Astrocyte of the hippocampus (primary cell): Measurements from ENCODE around the gene CDH23.
"Not testable (repeated sequence)": the region's sequence is repeated elsewhere in the genome, so short reads cannot be mapped to it uniquely, and the experiment has no call there.

Experiments
- DNase-seq: peaks from one replicate; pipeline ENCODE4 v3.0.0; 2011; ENCODE audit warnings: low read depth, low spot score

CDH23 gene

DNA sequence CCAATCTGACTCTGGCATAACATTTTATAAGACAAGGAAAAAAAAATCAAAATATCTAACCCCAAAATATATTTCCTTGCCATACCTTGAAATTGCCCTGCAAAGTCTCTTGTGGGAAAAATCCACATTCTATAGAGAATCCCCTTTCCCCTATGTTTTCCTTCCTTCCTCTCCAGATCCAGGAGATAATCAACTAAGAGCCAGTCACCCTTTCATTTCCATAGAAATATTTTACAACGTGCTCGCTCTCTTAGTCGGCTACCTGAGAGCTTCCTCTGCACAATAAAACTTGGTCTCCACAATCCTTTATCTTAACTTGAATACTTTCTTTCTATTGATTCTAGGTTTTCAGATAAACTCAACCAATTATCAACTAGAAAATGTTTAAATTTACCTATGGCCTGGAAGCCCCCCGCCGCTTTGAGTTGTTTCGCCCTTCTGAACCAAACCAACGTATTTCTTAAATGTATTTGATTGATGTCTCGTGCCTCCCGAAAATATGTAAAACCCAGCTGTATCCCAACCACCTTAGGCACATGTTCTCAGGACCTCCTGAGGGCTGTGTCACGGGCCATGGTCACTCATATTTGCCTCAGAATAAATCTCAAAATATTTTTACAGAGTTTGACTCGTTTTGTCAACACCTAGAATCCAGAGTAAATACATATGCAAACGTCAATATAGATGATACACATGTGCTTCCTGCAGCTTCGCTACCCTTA lies 453.5 kb downstream of the CDH23 start:
- no peak for DNase-seq

DNA sequence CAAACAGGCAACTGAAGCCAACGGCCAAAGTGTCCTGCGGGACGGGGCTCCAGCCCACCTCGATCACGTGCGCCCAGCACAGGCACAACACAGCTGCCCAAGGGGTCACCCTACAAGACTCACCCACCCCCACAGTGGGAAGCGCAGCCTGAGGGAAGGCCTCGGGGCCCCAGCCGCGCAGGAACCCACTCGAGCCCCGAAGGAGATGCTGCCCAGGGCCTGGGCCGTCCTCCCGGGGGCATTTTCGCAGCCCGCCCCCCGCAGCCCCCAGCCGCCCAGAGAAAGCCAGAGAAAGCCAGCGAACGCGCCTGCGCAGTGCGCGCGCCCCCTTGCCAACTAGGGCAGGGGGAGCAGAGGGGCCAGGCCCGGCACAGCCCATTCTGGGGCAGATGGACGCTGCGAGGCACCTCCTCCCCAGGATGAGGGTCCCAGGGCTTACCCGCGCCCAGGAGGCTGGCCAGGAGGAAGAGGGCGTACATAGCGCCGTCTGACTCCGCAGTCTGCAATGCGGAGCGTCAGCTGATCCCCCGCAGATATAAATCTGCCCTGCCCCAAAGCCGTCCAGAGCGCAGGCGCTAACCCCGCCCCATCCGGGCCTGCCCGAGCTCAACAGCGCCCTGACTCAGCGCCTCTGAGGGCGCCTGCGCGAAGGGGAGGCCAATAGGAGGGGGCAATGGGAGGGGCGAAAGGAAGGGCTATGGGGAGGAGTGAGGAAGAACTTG lies 454.2 kb downstream of the CDH23 start, which contains the start of gene PSAP:
TSS of gene PSAP (minus strand) at position 509 of the 722 bp plus-strand sequence. CDS start at position 479, 30 bp downstream.
- DNase-seq, result peak; percentile 99

DNA sequence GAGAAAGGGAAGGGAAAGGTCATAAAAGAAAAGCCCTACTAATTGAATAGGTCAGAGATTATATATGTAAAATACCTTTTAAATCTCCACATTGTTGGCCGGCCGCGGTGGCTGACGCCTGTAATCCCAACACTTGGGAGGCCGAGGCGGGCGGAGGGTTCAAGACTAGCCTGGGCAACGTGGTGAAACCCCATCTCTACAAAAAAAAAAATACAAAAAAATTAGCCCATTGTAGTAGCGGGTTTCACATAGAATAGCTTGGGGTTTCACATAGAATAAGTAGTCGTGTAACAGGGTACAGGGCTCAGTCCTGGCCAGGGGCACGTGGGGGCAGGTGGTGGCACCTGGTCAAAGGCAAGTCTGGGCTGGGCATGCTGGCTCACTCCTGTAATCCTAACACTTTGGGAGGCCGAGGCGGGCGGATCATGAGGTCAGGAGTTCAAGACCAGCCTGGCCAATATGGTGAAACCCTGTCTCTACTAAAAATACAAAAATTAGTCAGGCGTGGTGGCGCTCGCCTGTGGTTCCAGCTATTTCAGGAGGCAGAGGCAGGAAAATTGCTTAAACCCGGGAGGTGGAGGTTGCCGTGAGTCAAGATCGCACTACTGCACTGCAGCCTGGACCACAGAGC lies 454.9 kb downstream of the CDH23 start:
- not testable (repeated sequence) for DNase-seq

DNA sequence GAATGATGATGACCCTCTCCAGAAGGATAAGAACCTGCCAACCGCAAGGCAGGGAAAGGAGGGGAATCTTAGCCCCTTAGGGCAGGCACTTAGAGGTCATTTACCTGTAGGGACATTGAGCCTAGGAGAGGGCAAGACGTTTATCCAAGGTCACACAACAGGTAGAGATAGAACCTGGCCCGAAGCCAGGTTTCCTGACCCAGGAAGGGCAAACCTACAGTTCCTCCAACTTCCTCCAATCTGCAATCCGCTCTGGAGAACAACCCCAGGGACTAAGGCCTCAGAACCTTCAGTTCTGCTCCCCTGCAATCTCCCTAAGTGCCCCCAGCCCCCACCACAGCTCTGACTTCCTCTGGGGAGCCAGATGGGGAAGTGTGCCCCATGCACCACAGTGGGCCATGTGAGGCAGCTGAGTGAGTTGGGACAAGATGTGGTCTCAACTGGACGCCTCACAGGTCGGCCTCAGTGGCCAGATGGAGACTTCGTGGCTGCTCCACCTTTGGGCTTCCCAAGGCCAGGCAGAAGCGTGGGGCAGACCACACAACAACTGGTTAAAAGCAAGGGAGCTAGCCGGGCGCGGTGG lies 455.7 kb downstream of the CDH23 start:
- no peak for DNase-seq

DNA sequence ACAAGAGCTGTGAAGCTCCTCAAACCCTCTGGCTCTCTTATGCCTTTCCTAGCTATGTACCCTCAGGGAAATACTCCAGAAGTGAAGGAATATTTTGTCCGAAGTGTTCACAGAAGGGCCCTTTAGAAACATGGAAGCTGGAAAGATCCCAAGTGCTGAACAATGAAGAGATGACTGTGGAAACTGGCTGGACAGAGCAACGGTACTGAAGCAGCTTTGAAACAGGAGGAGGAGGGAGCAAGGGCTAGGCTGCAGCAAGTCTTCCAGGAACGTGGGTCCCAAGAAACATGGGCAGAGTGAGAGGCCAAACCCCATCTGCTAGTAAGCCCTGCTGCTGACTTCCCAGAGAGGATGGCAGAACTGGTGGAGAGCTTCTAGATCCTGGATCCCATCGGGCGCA lies 457.3 kb downstream of the CDH23 start:
- DNase-seq, result peak; percentile 83

DNA sequence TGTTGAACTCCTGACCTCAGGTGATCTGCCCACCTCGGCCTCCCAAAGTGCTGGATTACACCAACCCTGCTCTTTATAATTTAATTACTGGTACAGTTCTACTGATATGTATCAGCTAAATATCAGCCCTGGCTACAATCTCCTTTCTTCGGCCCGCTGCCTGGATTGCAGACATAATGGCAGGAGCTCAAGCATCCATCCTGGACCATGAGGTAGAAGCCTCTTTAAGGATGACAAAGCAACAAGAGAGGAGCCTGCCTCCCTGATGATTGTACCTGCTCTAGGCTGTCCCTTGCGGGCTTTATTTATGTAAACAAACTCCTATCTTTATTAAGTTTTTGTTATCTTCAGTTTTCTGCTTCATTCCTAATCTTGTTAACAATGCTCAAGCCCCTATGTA lies 459.9 kb downstream of the CDH23 start:
- DNase-seq, result no peak

DNA sequence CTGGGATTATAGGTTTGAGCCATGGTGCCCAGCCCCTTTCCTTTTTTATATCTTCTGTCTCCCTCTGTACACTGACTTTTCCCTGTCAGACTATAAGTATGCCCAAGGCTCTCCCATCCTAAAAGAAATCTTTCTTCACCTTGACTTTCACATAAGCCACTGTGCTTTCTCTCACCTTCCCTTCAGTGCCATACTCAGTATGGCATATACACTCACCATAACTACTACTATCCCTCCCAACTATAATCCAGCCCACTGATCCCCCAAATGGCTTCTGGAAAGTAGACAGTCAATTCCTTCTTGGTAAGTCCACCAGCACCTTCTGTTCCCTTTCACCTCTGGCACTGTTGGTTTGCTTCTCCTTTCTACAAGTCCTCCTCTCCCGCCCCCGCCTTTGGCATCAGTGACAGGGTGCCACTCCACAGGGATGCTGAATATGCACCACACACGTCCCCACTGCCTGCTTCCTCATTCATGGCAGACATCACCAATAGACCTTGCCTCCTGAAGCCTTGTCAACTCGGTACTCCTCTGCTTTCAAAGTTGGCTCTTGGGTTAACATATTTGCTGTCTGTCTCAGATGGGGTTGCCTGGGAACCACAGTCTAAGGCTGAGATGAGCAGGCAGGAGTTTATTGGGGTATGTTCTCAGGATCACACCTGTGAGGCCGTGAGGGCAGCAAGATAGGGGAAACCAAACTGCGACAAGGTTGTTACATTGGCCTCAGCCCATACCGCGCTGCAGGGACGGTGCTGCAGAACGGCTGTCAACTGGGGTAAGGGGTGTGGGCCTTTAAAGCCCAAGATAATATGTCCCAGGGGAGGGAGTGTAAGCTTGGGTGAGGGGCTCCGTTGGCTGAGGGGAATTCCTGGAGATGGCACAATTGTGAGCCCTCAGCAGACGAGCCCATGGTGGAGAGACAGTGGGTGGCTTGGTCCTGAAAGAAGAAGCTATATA lies 461.5 kb downstream of the CDH23 start:
- DNase-seq, result no peak

DNA sequence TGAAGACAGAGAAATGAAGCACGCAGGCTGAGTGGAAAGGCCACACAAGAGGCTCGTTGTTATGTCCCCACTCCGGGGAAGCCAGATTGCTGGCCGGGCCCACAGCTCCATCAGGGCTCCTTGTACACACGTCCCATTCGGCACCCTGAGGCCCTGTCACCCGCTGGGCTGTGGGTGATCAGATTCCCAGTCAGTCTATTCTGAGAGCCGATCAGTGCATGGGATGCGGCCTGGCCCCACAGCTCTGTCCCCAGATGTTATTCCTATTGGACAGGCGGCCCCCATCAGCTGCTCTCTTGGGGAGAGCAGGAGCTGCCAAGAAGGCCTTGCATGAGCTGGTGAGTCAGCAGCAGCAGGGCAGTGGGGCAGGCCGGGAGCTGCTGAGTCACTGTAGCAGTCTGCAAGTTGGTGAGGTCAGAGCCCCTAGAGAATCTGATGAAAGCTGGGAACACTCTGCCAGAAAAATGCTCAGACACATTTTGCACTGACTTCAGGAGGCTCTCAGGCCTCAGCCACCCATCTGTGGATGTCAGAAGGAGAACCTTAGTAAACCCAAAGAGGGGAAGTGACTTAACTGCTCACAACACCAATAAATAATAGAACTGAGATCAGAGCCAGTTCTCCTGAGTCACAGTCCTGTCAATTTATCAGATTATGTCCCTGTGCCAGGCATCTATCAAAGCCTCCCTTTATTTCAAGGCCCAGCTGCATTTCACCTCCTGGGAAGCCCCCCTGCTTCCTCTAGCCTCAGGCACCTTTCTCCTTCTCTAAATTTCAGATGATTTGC lies 463.7 kb downstream of the CDH23 start:
- DNase-seq, result peak; percentile 99

DNA sequence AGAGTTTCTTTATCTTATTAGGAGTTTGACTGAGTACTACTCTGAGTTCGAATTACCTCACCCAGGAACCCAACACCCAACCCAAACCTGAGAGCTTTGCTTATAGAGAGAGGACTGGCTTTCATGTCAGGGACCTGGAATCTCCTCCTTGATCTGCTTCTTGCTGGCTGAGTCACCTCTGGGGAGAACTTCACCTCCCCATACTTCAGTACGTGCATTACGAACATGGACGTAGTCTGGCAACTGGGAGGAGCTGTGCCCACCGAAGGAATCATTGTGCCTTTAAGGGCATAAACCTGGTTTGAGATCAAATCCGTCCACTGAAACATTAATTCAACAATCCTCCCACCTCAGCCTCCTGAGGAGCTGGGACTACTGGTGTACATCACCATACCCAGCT lies 466.5 kb downstream of the CDH23 start:
- no peak for DNase-seq

DNA sequence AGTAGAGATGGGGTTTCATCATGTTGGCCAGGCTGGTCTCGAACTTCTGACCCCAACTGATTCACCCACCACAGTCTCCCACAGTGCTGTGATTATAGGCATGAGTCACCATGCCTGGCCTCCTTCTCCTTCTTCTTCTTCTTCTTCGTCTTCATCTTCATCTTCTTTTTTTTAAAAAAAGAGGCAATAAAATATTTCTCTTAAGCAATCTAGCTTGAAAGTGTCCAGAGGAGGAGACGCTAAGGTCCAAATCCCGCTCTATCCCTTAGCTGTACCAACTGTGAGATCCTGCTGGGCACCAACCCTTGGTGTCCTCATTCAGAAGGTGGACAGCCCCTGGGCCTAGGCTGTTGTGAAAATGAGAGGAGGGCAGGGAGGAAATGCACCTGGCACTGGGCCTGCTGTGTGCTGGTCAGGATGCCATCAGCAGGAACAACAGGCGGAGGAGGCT lies 468.2 kb downstream of the CDH23 start:
- DNase-seq, result peak; percentile 49
